ENCODE measurements around the gene DHRS4L2. TPM values are rescaled to one million over a fixed set of nuclear protein-coding genes. Genes with fewer than 3 reads are reported as not detected.
A peak's percentile ranks its signal among the peaks of the same experiment; 100 is the strongest.
"Not testable (repeated sequence)": the region's sequence is repeated elsewhere in the genome, so short reads cannot be mapped to it uniquely, and the experiment has no call there.

The DHRS4L2 gene
- polyA plus RNA-seq, result 16.3 to 22.8 TPM (median 18.1 TPM) in 3 replicates
- polyA plus RNA-seq (2011; ENCODE audit: low read depth), result 33.9 TPM
- 22.6 and 27.3 TPM in 2 replicates for polyA plus RNA-seq (2011; cell fraction: cytosol; rRNA removed)
- 15.5 and 21.7 TPM in 2 replicates for polyA plus RNA-seq (2011; cell fraction: nucleus; rRNA removed)
- polyA plus RNA-seq (2012; ENCODE audit: low replicate concordance), result 23.2 and 29.3 TPM in 2 replicates
- polyA minus RNA-seq, result 13.3 to 25.3 TPM (median 15.5 TPM) in 3 replicates
- polyA minus RNA-seq (2011; cell fraction: cytosol; rRNA and poly(A)+ RNA removed), result 33.8 TPM
- polyA minus RNA-seq (2011; cell fraction: nucleus; rRNA and poly(A)+ RNA removed), result 3.6 and 4.1 TPM in 2 replicates

DNA sequence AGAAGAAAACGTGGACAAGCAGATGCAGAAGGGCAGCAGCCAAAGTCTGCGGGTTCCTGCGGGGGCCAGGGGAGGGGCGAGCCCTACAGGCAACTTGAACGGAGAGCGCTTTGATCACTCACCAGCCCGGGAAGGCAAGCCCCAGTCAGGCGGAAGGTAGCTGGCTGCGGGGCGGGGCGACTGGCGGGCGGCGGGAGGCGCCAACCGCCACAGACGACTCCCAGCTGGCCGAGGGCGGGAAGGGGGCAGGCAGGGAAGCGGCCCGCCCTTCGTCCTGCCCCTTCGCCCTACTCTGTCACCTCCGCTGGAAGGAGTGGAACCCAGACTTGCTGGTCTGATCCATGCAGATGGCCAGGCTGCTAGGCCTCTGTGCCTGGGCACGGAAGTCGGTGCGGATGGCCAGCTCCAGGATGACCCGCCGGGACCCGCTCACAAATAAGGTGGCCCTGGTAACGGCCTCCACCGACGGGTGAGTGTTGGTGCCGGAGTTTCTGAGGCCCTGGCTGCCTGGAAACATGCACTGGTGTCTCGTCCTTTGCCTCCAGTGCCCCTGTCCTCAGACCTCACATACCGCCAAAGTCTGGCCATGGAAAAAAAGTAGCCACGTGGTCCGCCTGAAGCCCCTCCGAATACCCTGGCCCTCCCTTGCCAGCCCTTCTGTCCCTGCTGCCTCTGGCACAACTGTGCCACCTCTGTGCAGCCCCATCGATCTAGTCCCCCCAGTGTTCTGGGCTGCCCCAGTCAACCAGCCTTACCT lies at the start of gene DHRS4L2:
TSS of gene DHRS4L2 (plus strand) at position 323 of the 757 bp plus-strand sequence. CDS start at position 342, 19 bp downstream.
- peak within 1 kb of the TSS; percentile 67 for H3K9ac ChIP-seq (ENCODE audit: control insufficient read depth, extremely low read depth, insufficient read depth, low read length)
- H3K36me3 ChIP-seq (ENCODE audit: control insufficient read depth in 2 of 2, extremely low read depth in 1 of 2, insufficient read depth in 2 of 2, low read length in 2 of 2); H3K9me1 ChIP-seq (ENCODE audit: control insufficient read depth, extremely low read depth, insufficient read depth, low read length); H3K27me3 ChIP-seq (ENCODE audit: control insufficient read depth, extremely low read depth, insufficient read depth, low read length); H3K9me3 ChIP-seq (ENCODE audit: control insufficient read depth, low read depth, low read length); DNase-seq (ENCODE audit: low read depth, low spot score); FAIRE-seq; H4K20me1 ChIP-seq (ENCODE audit: control insufficient read depth, extremely low read depth, insufficient read depth, low read length); H3K79me2 ChIP-seq (ENCODE audit: control insufficient read depth, insufficient read depth, low read length); dilution Hi-C loops (cut with MboI; ENCODE audit: extremely low pct_ligation_motif_present, low sequenced_read_pairs): not testable (repeated sequence)
- peak within 1 kb of the TSS; percentile 80 for H2AFZ ChIP-seq (ENCODE audit: control insufficient read depth, low read length)
- peaks cover 35% of the 10 kb centered on the region for H3K4me1 ChIP-seq (ENCODE audit: control insufficient read depth, extremely low read depth, insufficient read depth, low read length)
- peak within 1 kb of the TSS; percentile 85 for H3K4me2 ChIP-seq (ENCODE audit: control insufficient read depth, extremely low read depth, insufficient read depth, low read depth, low read length)
- H3K27ac ChIP-seq (ENCODE audit: control insufficient read depth, insufficient read depth, low read length), result peak within 1 kb of the TSS; percentile 43
- H3K4me3 ChIP-seq (ENCODE audit: control insufficient read depth in 2 of 3, extremely low read depth in 1 of 3, insufficient read depth in 2 of 3, low read depth in 1 of 3, low read length in 3 of 3), result peak within 1 kb of the TSS; percentile 32 to 59 (median 45)

DNA sequence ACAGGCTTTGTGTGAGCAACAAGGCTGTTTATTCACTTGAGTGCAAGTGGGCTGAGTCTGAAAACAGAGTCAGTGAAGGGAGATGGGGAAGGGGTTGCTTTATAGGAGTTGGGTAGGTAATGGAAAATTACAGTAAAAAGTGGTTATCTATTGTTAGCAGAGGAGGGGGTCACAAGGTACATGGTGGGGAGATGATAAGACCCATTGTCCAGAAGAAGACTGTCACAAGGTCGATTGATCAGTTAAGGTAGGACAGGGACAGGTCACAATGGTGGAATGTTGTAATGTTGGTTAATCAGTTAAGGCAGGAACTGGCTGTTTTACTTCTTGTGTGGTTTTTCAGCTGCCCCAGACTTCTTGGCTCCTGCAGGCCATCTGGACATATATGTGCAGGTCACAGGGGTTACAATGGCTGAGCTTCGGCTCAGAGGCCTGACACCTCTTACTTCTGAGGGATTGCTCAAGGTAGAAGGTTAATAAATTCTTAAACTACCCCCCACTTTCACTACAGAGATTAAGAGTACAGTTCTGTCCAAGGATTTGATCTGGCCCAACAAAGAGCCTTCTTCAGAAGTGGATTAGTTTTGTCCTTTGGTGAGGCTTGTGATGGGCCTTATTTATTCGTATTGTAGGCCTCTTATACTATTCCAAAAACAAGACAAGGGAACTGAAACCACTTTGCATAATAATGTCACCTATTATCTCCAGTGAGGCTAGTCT lies 49.0 kb upstream of the DHRS4L2 start:
- DNase-seq (ENCODE audit: low read depth, low spot score) (no peak), FAIRE-seq (no peak)
- Histone ChIP-seq H3K79me2 (ENCODE audit: control insufficient read depth, insufficient read depth, low read length) (no peaks in the 10 kb centered on the region), H3K27ac (ENCODE audit: control insufficient read depth, insufficient read depth, low read length) (no peak overlapping the region), H3K36me3 (ENCODE audit: control insufficient read depth in 2 of 2, extremely low read depth in 1 of 2, insufficient read depth in 2 of 2, low read length in 2 of 2) (peaks cover 0 to 4% of the 10 kb centered on the region in 2 experiments), H3K4me1 (ENCODE audit: control insufficient read depth, extremely low read depth, insufficient read depth, low read length) (no peaks in the 10 kb centered on the region), H3K9me1 (ENCODE audit: control insufficient read depth, extremely low read depth, insufficient read depth, low read length) (no peaks in the 10 kb centered on the region), H2AFZ (ENCODE audit: control insufficient read depth, low read length) (no peak overlapping the region), H4K20me1 (ENCODE audit: control insufficient read depth, extremely low read depth, insufficient read depth, low read length) (no peaks in the 10 kb centered on the region), H3K9ac (ENCODE audit: control insufficient read depth, extremely low read depth, insufficient read depth, low read length) (no peak overlapping the region), H3K27me3 (ENCODE audit: control insufficient read depth, extremely low read depth, insufficient read depth, low read length) (no peaks in the 10 kb centered on the region), H3K4me3 (ENCODE audit: control insufficient read depth in 2 of 3, extremely low read depth in 1 of 3, insufficient read depth in 2 of 3, low read depth in 1 of 3, low read length in 3 of 3) (no peak overlapping the region), H3K9me3 (ENCODE audit: control insufficient read depth, low read depth, low read length) (no peaks in the 10 kb centered on the region), H3K4me2 (ENCODE audit: control insufficient read depth, extremely low read depth, insufficient read depth, low read depth, low read length) (no peak overlapping the region)
- dilution Hi-C loops (cut with MboI; ENCODE audit: extremely low pct_ligation_motif_present, low sequenced_read_pairs), result no loop called here
- TF ChIP-seq, protein P1, sequence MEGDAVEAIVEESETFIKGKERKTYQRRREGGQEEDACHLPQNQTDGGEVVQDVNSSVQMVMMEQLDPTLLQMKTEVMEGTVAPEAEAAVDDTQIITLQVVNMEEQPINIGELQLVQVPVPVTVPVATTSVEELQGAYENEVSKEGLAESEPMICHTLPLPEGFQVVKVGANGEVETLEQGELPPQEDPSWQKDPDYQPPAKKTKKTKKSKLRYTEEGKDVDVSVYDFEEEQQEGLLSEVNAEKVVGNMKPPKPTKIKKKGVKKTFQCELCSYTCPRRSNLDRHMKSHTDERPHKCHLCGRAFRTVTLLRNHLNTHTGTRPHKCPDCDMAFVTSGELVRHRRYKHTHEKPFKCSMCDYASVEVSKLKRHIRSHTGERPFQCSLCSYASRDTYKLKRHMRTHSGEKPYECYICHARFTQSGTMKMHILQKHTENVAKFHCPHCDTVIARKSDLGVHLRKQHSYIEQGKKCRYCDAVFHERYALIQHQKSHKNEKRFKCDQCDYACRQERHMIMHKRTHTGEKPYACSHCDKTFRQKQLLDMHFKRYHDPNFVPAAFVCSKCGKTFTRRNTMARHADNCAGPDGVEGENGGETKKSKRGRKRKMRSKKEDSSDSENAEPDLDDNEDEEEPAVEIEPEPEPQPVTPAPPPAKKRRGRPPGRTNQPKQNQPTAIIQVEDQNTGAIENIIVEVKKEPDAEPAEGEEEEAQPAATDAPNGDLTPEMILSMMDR (optimal IDR thresholded peaks at IDR 0.05 in 1 of 3, IDR thresholded peaks at IDR 0.05 in 1 of 3, conservative IDR thresholded peaks at IDR 0.05 in 1 of 3; ENCODE audit: extremely low read depth in 1 of 3, insufficient read depth in 2 of 3, low read length in 3 of 3), result no peak
- TF ChIP-seq EZH2 (IDR thresholded peaks at IDR 0.05; ENCODE audit: low read length), result no peak

Measured in keratinocyte (primary cell).